NCI-H446 (cell line): ENCODE measurements around the gene CFAP74.

ENCODE experiments used
- DNase-seq, 2 experiments: peaks; one replicate each; lab custom pipeline; 2025; lab: John Stamatoyannopoulos, UW

Gene CFAP74

DNA sequence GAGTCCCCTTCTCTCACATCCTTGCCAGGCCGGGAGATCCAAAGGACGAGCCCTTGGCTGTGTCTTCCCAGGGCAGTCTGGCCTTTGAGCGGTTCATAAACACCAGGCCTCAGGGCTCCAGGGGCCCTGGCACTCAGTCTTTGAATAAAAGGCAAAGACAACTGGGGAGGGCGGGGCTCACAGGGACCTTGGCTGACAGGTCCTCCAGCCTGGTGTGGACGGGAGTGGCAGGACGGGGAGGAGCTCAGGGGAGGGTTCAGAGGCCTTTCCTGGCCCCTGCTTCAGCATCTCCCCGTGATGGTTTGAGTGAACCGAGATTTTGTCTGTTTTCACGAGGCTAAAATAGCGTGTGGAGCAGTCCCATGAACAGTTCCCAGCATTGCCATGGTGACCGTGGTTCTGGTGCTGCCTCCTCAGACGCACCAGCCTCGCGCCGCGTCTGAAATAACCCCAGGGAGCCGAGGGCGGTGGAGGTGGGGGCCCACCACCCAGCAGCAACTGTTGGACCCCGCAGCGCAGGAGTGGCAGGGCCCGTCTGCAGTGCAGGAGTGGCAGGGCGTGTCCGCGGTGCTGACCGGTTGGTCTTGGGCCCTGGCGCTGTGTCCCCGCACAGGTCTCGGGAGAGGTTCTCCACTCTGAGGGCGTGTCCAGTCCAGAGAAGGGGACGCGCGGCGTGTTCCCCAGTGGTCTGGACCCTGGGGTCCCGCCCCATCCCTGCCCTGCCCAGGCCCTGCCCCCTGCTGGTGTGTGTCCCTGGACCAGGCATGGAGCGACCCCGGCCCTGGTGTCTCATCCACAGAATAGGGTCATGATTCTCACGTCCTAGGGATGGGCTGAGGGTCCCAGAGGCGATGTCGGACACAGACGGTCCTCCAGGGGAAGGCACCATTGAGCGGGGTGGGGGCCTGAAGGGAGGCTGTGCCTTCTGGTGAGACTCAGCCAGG lies 39.5 kb upstream of the CFAP74 start:
- no peak for DNase-seq

GRCh38 chr1:2041887-2042286 lies 38.3 kb upstream of the CFAP74 start:
- no peak for DNase-seq

- DNase-seq: no peak
Observed at GRCh38 chr1:2041305-2041704, 37.7 kb upstream of the CFAP74 start.

DNA sequence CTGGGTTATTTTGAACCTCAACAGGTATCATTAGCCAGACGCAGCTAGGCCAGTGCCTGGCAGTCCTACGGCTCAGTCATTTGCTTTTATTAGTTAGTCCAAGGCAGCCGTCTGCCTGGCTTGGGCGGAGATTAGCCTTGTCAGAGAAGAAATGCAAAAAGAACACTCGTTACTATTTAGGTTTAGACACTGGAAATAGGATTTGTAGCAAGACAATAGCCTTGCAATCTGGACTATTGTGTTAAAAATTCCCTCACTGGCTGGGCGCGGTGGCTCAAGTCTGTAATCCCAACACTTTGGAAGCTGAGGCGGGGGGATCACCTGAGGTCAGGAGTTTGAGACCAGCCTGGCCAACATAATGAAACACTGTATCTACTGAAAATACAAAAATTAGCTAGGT lies 35.7 kb upstream of the CFAP74 start:
- DNase-seq: no peak

GRCh38 chr1:2038229-2038628 lies 34.6 kb upstream of the CFAP74 start:
- DNase-seq: no peak

GRCh38 chr1:2037314-2037979 lies 33.9 kb upstream of the CFAP74 start:
- no peak for DNase-seq

DNA sequence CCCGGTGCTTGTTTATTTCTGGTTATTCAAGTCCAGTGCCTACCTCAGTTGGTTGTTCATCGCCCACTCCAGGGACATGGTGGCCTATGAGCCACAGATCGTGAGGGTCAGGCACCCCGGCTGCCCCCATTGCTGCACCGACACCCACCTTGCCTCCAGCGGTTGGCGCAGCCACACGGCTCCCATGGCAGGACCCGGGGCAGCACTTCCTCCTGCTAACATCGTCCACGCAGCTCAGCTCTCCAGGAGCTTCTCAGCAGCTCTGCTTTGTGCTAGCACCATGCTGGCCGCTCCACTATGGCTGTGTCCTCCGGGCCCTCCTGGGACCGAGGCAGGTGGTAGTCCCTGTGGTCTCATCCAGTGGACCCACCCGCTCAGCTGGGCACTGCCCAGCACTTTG lies 32.7 kb upstream of the CFAP74 start:
- DNase-seq: no peak

- no peak for DNase-seq
Observed at GRCh38 chr1:2033165-2033564, 29.6 kb upstream of the CFAP74 start.

DNA sequence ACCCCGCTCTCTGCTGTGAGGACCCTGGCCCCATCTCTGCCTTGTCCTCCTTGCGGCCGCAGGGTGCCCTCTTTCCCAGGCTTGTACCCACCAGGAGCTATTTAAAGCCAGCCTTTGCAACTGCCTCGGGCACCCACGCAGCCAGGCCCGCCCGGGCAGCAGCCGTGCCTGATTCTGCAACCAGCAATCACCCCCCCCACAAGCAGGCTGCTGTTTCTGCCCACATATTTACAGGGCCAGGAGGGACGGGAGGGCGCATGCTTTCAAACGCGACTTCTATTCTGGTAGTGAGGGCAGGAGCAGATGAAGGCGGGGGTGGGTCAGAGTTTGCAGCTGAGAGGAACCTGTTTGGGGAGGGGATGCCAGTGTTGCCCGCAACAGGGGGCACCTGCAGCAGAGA lies 29.2 kb upstream of the CFAP74 start:
- no peak for DNase-seq

GRCh38 chr1:2031546-2032540 lies 28.3 kb upstream of the CFAP74 start:
- no peak for DNase-seq

- DNase-seq: no peak
Observed at GRCh38 chr1:2030076-2030871, 26.7 kb upstream of the CFAP74 start.

DNA sequence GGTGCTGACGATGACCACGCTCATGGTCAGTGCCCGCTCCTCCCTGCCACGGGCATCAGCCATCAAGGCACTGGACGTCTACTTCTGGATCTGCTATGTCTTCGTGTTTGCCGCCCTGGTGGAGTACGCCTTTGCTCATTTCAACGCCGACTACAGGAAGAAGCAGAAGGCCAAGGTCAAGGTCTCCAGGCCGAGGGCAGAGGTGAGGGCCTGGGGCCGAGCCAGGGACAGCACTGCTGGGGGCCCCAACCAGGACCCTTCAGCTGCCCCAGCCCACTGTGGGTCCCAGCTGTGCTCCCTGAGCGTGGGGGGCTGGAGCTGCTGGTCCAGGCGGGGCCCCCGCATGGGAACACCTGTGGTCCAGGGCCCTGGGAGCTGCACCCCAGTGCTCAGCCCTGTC lies 26.0 kb upstream of the CFAP74 start:
- DNase-seq: no peak

DNA sequence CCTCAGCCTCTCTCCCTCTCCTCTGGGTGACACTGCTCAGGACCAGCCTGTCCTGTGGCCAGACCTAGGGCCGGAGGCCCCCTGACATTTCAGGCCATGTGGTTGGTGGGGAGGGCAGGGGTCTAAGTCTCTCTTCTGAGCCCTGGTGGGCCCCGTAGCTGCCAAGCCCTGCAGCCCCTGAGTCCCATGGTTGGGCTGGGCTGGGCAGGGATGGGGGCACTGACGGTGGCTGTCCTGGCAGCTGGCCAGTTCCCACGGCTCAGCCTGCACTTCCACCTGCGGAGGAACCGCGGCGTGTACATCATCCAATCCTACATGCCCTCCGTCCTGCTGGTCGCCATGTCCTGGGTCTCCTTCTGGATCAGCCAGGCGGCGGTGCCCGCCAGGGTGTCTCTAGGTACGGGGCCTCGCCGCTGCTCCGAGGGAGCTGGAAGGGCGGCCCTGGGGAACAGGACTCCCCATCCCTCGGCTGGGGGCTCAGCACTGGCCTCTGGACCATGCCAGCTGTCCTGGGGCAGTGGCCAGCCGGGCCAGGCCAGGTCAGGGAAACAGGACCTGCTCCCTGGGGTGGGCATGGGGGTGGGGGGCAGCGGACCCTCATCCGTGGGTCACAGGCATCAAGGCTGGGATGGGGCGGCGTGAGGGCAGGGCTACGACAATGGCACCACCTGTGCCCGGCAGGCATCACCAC lies 25.4 kb upstream of the CFAP74 start:
- no peak for DNase-seq

- no peak for DNase-seq
Observed at GRCh38 chr1:2027961-2028583, 24.5 kb upstream of the CFAP74 start.

DNA sequence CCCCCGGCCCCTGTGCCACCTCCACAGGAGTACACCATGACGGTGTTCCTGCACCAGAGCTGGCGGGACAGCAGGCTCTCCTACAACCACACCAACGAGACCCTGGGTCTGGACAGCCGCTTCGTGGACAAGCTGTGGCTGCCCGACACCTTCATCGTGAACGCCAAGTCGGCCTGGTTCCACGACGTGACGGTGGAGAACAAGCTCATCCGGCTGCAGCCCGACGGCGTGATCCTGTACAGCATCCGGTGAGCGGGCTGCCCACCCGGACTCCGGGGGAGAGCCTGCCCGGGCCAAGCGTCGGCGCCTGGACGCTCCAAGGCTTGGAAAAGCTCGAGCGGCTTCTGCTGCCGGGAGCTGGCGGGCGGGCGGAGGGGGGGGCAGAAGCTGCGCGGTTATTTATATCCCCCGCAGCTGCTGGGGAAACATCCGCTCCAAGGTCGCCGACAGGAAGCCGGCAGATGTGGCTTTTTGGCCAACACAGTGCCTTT lies 21.9 kb upstream of the CFAP74 start:
- no peak for DNase-seq

GRCh38 chr1:2024887-2025286 lies 21.3 kb upstream of the CFAP74 start:
- no peak for DNase-seq

- DNase-seq: no peak
Observed at GRCh38 chr1:2024451-2024850, 20.9 kb upstream of the CFAP74 start.

DNA sequence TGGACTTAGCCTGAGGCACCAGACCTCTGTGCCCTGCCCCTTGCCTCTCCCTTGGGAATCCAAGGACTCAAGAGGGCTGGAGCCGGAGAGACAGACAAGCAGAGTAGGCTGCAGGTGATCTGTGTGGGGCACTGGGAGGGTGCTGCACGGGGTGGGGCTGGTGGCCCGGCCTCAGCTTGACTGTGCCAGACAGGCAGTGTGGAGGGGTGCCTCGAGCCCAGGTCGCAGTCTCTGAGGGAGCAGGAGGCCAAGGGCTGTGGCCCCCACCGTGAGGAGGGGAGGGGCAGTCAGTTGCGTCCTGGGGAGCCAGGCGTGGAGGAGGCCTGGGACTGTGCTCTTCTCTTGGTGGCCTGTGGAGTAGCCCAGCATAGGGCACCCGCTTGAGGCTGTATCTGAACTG lies 19.6 kb upstream of the CFAP74 start:
- no peak for DNase-seq

DNA sequence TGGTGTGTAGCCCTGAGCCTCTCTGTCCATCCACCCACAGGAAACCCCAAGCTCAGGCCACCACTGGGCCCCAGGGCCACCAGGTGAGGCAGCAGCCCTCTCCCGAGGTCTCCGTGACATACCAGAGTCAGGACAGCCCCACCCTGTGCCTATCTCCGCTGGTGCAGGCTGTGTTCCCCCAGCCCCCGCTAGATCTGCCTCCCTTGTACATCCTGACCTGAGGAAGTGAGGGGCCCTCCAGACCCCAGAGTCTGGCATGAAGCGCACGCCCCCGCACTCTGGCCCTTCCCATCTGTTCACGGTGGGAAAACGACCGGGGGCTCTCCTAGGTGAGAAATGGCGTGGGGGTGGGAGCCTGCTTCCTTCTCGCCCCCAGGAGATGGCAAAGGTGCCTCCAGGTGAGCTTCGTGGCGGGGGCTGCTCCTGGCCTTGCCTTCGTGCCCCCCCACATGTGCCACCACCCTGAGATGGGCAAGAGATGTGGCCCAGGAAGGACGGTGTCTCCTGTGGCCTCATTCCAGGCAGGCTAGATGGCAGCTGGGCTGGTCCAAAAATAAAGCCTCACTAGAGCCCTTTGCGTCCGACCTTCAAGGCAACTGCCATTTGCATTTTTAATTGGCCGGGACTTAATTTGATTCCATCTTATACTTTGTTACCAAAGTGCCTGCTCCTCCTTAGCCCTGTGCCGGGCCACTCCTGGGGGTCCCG lies 18.6 kb upstream of the CFAP74 start:
- DNase-seq: no peak
